ENCODE data around the gene TPD52L1. TPM values are rescaled to one million over a fixed set of nuclear protein-coding genes. Genes with fewer than 3 reads are reported as not detected.

TPD52L1 gene
- total RNA-seq, 1 experiment from 2014 or later: 50.6 TPM

- no peaks in the 10 kb centered on the region for H3K27me3 Mint-ChIP-seq (ENCODE audit: unreplicated experiment)
- peaks cover 7% of the 10 kb centered on the region for H3K9me3 Mint-ChIP-seq (ENCODE audit: low read depth, unreplicated experiment)
- H3K36me3 Mint-ChIP-seq (ENCODE audit: insufficient read depth, unreplicated experiment): no peaks in the 10 kb centered on the region
- CTCF ChIA-PET: no interaction called here
- intact Hi-C loops (cut with micrococcal nuclease; ENCODE audit: unreplicated experiment): no loop called here
- no TSS peak for BruUV-seq (replicated peaks)
- TF ChIP-seq, protein P1, sequence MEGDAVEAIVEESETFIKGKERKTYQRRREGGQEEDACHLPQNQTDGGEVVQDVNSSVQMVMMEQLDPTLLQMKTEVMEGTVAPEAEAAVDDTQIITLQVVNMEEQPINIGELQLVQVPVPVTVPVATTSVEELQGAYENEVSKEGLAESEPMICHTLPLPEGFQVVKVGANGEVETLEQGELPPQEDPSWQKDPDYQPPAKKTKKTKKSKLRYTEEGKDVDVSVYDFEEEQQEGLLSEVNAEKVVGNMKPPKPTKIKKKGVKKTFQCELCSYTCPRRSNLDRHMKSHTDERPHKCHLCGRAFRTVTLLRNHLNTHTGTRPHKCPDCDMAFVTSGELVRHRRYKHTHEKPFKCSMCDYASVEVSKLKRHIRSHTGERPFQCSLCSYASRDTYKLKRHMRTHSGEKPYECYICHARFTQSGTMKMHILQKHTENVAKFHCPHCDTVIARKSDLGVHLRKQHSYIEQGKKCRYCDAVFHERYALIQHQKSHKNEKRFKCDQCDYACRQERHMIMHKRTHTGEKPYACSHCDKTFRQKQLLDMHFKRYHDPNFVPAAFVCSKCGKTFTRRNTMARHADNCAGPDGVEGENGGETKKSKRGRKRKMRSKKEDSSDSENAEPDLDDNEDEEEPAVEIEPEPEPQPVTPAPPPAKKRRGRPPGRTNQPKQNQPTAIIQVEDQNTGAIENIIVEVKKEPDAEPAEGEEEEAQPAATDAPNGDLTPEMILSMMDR (IDR thresholded peaks at IDR 0.05; ENCODE audit: unreplicated experiment): no peak
- H3K4me1 Mint-ChIP-seq (ENCODE audit: low read depth, unreplicated experiment): no peaks in the 10 kb centered on the region
- H3K4me3 Mint-ChIP-seq (ENCODE audit: low read depth, unreplicated experiment): no peak overlapping the region
- DNase-seq: no peak
- H3K27ac Mint-ChIP-seq (ENCODE audit: unreplicated experiment): no peak overlapping the region
Measured at GRCh38 chr6:125285936-125286335, 132.4 kb downstream of the TPD52L1 start.

DNA sequence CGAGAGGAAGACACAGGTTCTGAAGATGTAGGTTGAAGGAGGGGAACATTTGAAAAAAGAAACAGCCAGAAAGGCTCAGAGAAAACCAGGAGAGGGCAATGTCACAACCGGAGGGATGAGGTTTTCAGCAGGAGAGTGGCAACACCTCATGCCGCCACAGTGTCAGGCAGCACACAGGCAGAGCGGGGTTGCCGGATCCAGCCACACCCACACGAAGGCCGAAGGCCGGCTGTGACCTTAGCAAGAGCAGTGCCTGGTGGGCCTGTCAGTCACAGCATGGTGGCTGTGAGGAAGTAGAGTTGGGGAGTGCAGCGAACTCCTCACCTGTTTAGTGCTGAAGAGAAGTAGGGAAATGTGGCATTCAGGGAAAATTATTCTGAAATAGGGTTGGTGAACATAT lies 134.1 kb downstream of the TPD52L1 start:
- TF ChIP-seq, protein P1 (IDR thresholded peaks at IDR 0.05; ENCODE audit: unreplicated experiment): no peak
- no peak overlapping the region for H3K4me3 Mint-ChIP-seq (ENCODE audit: low read depth, unreplicated experiment)
- DNase-seq: no peak
- CTCF ChIA-PET: no interaction called here
- H3K4me1 Mint-ChIP-seq (ENCODE audit: low read depth, unreplicated experiment): no peaks in the 10 kb centered on the region
- no peaks in the 10 kb centered on the region for H3K27me3 Mint-ChIP-seq (ENCODE audit: unreplicated experiment)
- no peaks in the 10 kb centered on the region for H3K36me3 Mint-ChIP-seq (ENCODE audit: insufficient read depth, unreplicated experiment)
- intact Hi-C loops (cut with micrococcal nuclease; ENCODE audit: unreplicated experiment): no loop called here
- H3K27ac Mint-ChIP-seq (ENCODE audit: unreplicated experiment): no peak overlapping the region
- no TSS peak for BruUV-seq (replicated peaks)
- peaks cover 5% of the 10 kb centered on the region for H3K9me3 Mint-ChIP-seq (ENCODE audit: low read depth, unreplicated experiment)

DNA sequence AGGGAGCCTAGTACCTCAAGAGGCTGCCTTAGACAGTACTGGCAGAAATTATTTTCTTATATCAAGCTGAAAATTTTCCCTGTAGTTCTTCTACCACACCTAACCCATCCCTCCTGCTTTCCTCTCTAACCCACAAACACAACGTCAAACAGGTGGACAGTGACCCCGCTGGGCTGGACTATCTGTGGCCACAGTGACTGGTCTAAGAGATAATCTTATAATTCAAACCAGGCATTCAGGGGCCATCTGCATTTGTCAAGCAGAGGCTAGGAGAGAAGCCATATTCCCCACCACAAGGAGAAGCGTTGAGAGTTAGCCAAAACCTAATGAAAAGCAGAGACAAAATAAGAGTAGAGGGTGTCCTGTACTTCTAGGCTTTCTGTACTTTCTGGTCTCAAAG lies 140.0 kb downstream of the TPD52L1 start:
- Mint-ChIP-seq H3K36me3 (ENCODE audit: insufficient read depth, unreplicated experiment) (peaks cover 5% of the 10 kb centered on the region), H3K27ac (ENCODE audit: unreplicated experiment) (no peak overlapping the region), H3K27me3 (ENCODE audit: unreplicated experiment) (no peaks in the 10 kb centered on the region), H3K4me1 (ENCODE audit: low read depth, unreplicated experiment) (no peaks in the 10 kb centered on the region), H3K9me3 (ENCODE audit: low read depth, unreplicated experiment) (no peaks in the 10 kb centered on the region), H3K4me3 (ENCODE audit: low read depth, unreplicated experiment) (no peak overlapping the region)
- CTCF ChIA-PET: no interaction called here
- TF ChIP-seq, protein P1 (IDR thresholded peaks at IDR 0.05; ENCODE audit: unreplicated experiment): no peak
- BruUV-seq (replicated peaks): no TSS peak
- no peak for DNase-seq
- intact Hi-C loops (cut with micrococcal nuclease; ENCODE audit: unreplicated experiment): no loop called here

- no peak overlapping the region for H3K4me3 Mint-ChIP-seq (ENCODE audit: low read depth, unreplicated experiment)
- no peaks in the 10 kb centered on the region for H3K27me3 Mint-ChIP-seq (ENCODE audit: unreplicated experiment)
- TF ChIP-seq, protein P1 (IDR thresholded peaks at IDR 0.05; ENCODE audit: unreplicated experiment): no peak
- H3K36me3 Mint-ChIP-seq (ENCODE audit: insufficient read depth, unreplicated experiment): peaks cover 5% of the 10 kb centered on the region
- BruUV-seq (replicated peaks): no TSS peak
- intact Hi-C loops (cut with micrococcal nuclease; ENCODE audit: unreplicated experiment): no loop called here
- CTCF ChIA-PET: no interaction called here
- no peaks in the 10 kb centered on the region for H3K9me3 Mint-ChIP-seq (ENCODE audit: low read depth, unreplicated experiment)
- H3K4me1 Mint-ChIP-seq (ENCODE audit: low read depth, unreplicated experiment): no peaks in the 10 kb centered on the region
- DNase-seq: no peak
- no peak overlapping the region for H3K27ac Mint-ChIP-seq (ENCODE audit: unreplicated experiment)
Measured at GRCh38 chr6:125294036-125294435, 140.5 kb downstream of the TPD52L1 start.

DNA sequence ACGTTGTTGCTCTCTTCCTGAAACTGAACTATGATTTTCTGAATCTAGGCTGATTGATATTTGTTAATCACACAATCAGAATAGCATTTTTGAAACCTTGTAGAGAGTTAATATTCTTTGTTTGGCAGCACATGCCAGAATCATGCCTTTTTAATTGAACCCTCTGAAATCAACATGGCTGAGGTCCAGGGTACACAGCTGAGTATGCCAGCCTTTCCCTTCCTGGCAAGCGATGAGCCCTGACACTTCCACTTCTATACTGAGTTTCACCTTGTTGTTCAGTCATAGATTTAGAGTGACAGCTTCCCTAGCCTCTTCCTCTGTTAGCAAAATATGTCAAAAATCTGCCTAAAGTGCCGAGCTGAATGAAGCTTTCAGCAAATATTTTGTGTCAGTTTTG lies 141.4 kb downstream of the TPD52L1 start:
- Mint-ChIP-seq H3K4me1 (ENCODE audit: low read depth, unreplicated experiment) (peaks cover 6% of the 10 kb centered on the region), H3K9me3 (ENCODE audit: low read depth, unreplicated experiment) (no peaks in the 10 kb centered on the region), H3K27me3 (ENCODE audit: unreplicated experiment) (no peaks in the 10 kb centered on the region), H3K36me3 (ENCODE audit: insufficient read depth, unreplicated experiment) (peaks cover 5% of the 10 kb centered on the region), H3K27ac (ENCODE audit: unreplicated experiment) (no peak overlapping the region), H3K4me3 (ENCODE audit: low read depth, unreplicated experiment) (no peak overlapping the region)
- TF ChIP-seq, protein P1 (IDR thresholded peaks at IDR 0.05; ENCODE audit: unreplicated experiment): no peak
- BruUV-seq (replicated peaks): no TSS peak
- DNase-seq: no peak
- CTCF ChIA-PET: no interaction called here
- intact Hi-C loops (cut with micrococcal nuclease; ENCODE audit: unreplicated experiment): no loop called here
